Liver (tissue), 10 donors: ENCODE measurements around the gene YBX2. TPM values are rescaled to one million over a fixed set of nuclear protein-coding genes. Genes with fewer than 3 reads are reported as not detected.

Experiments used
- DNase-seq: peaks from one replicate; pipeline ENCODE4 v3.0.0-alpha.2; 2017; ENCODE audit warnings: low spot score
- H3K27ac ChIP-seq, 2 donors: one replicate each; pipeline ENCODE4 v1.7.0; 2013; ENCODE audit warnings: inconsistent platforms in 2 of 2, low read length in 2 of 2, control low read depth in 1 of 2, low read depth in 1 of 2, mild to moderate bottlenecking in 1 of 2
- H3K27me3 ChIP-seq, 4 donors: one replicate each; pipeline versions ENCODE4 v1.6.1 to v1.7.0; 2013; ENCODE audit warnings: low read length in 3 of 4, inconsistent platforms in 1 of 4, mild to moderate bottlenecking in 1 of 4, moderate library complexity in 1 of 4; ENCODE audit not compliant: control insufficient read depth in 4 of 4, insufficient read depth in 4 of 4
- H3K36me3 ChIP-seq, 4 donors: one replicate each; pipeline versions ENCODE4 v1.6.1 to v1.7.0; 2013; ENCODE audit warnings: low read length in 3 of 4, mild to moderate bottlenecking in 3 of 4, low read depth in 1 of 4, moderate library complexity in 1 of 4; ENCODE audit not compliant: control insufficient read depth in 4 of 4, insufficient read depth in 3 of 4
- H3K4me1 ChIP-seq, 4 donors: one replicate each; pipeline versions ENCODE4 v1.6.1 to v1.7.0; 2013; ENCODE audit warnings: low read length in 3 of 4, mild to moderate bottlenecking in 3 of 4, moderate library complexity in 1 of 4; ENCODE audit not compliant: control insufficient read depth in 4 of 4, insufficient read depth in 4 of 4
- H3K4me3 ChIP-seq, 3 donors: one replicate each; pipeline versions ENCODE4 v1.6.1 to v1.7.0; 2013; ENCODE audit warnings: low read length in 3 of 3, control low read depth in 1 of 3, low read depth in 1 of 3, mild to moderate bottlenecking in 1 of 3
- H3K9ac ChIP-seq, 2 donors: one replicate each; pipeline ENCODE4 v1.7.0; 2013; ENCODE audit warnings: low read length in 2 of 2, mild to moderate bottlenecking in 2 of 2, moderate library complexity in 2 of 2, control low read depth in 1 of 2, low read depth in 1 of 2
- H3K9me3 ChIP-seq, 4 donors: one replicate each; pipeline versions ENCODE4 v1.6.1 to v1.7.0; 2013; ENCODE audit warnings: low read length in 3 of 4; ENCODE audit not compliant: control insufficient read depth in 4 of 4
- ATF3 ChIP-seq: IDR thresholded peaks from 2 replicates; pipeline ENCODE4 v1.6.1; 2016; ENCODE audit warnings: antibody characterized with exemption
- CTCF ChIP-seq: fragments of 150-350 bp; IDR thresholded peaks from 2 replicates; pipeline ENCODE4 v1.5.1; 2017; ENCODE audit warnings: improper control_type of control experiment, low read depth, low read length; ENCODE audit not compliant: missing input control
- EGR1 ChIP-seq, 2 donors: IDR thresholded peaks; 2 replicates each; pipeline ENCODE4 v1.6.1; 2016 to 2018; ENCODE audit warnings: antibody characterized with exemption in 2 of 2, low read depth in 2 of 2
- FOXA1 ChIP-seq: IDR thresholded peaks from 2 replicates; pipeline ENCODE4 v1.6.1; 2016; ENCODE audit warnings: antibody characterized with exemption
- FOXA2 ChIP-seq: IDR thresholded peaks from 2 replicates; pipeline ENCODE4 v1.6.1; 2016; ENCODE audit warnings: antibody characterized with exemption
- GABPA ChIP-seq, 2 donors: IDR thresholded peaks in 1 of 2; conservative IDR thresholded peaks in 1 of 2; 2 replicates each; pipeline ENCODE4 v1.6.1; 2016; ENCODE audit warnings: antibody characterized with exemption in 2 of 2, mild to moderate bottlenecking in 1 of 2, moderate library complexity in 1 of 2
- HNF4A ChIP-seq, 2 donors: conservative IDR thresholded peaks; 2 replicates each; pipeline ENCODE4 v1.6.1; 2016; ENCODE audit warnings: antibody characterized with exemption in 2 of 2, mild to moderate bottlenecking in 2 of 2
- HNF4G ChIP-seq: IDR thresholded peaks from 2 replicates; pipeline ENCODE4 v1.6.1; 2016; ENCODE audit warnings: antibody characterized with exemption
- JUND ChIP-seq, 2 donors: IDR thresholded peaks; 2 replicates each; pipeline ENCODE4 v1.6.1; 2016; ENCODE audit warnings: antibody characterized with exemption in 2 of 2
- MAX ChIP-seq: IDR thresholded peaks from 2 replicates; pipeline ENCODE4 v1.6.1; 2016; ENCODE audit warnings: antibody characterized with exemption
- NR2F2 ChIP-seq: IDR thresholded peaks from 2 replicates; pipeline ENCODE4 v1.6.1; 2016; ENCODE audit warnings: antibody characterized with exemption
- RAD21 ChIP-seq, 2 donors: IDR thresholded peaks; 2 replicates each; pipeline ENCODE4 v1.6.1; 2016; ENCODE audit warnings: antibody characterized with exemption in 2 of 2, mild to moderate bottlenecking in 2 of 2
- RXRA ChIP-seq, 2 donors: IDR thresholded peaks; 2 replicates each; pipeline ENCODE4 v1.6.1; 2017 to 2018; ENCODE audit warnings: antibody characterized with exemption in 2 of 2, mild to moderate bottlenecking in 1 of 2
- SP1 ChIP-seq: IDR thresholded peaks from 2 replicates; pipeline ENCODE4 v1.6.1; 2018; ENCODE audit warnings: antibody characterized with exemption, mild to moderate bottlenecking
- TAF1 ChIP-seq: conservative IDR thresholded peaks from 2 replicates; pipeline ENCODE4 v1.6.1; 2016; ENCODE audit warnings: antibody characterized with exemption, mild to moderate bottlenecking
- YY1 ChIP-seq: IDR thresholded peaks from 2 replicates; pipeline ENCODE4 v1.6.1; 2016; ENCODE audit warnings: antibody characterized with exemption, mild to moderate bottlenecking
- ZBTB33 ChIP-seq: IDR thresholded peaks from 2 replicates; pipeline ENCODE4 v1.6.1; 2016; ENCODE audit warnings: antibody characterized with exemption
- WGBS: extraction: QIAGEN DNeasy Blood & Tissue Kit; methylation state at CpG from one replicate; pipeline ENCODE4 v1.1.7; 2013; 5-methylcytosine and 5-hydroxymethylcytosine counted together
- polyA plus RNA-seq, 2 donors: library from polyadenylated mRNA; stranded (reverse) in 1 of 2; unstranded in 1 of 2; fragments of 200-250 nt in 1 of 2; fragments of >200 nt in 1 of 2; fragmentation: Nextera tagmentation in 1 of 2; extraction: Ambion mirVana in 1 of 2; gene quantifications; one replicate each; pipeline versions ENCODE4 v1.2.1 to v1.2.3, GENCODE V29; 2013 to 2015
- small RNA-seq: library from RNA; depleted of rRNA; stranded (forward); fragments of <200 nt; gene quantifications from one replicate; pipeline ENCODE3, GENCODE V24; 2014
- total RNA-seq, 2 donors: library from RNA; depleted of rRNA; stranded (reverse); fragments of >200 nt; gene quantifications; one replicate each; pipeline ENCODE4 v1.2.3, GENCODE V29; 2014
- TF ChIP-seq, protein P1 (sequence below): IDR thresholded peaks from 2 replicates; pipeline ENCODE4 v1.6.1; 2016; ENCODE audit warnings: antibody characterized with exemption, mild to moderate bottlenecking
- donor health status: healthy.
- donor health status: healthy.
- donor health status: healthy.
- donor health status: healthy.
- donor health status: healthy.

YBX2 gene
- total and polyA plus RNA-seq, 4 donors = 0.33 to 0.75 (median 0.57) TPM

GRCh38 chr17:7238420-7239090 is 55.9 kb downstream of the YBX2 start:
- Histone ChIP-seq H3K36me3 (peaks cover 7 to 24% (median 14%) of the 10 kb centered on the region in 4 donors), H3K4me1 (peaks cover 2 to 56% (median 45%) of the 10 kb centered on the region in 4 donors), H3K9me3 (no peaks in the 10 kb centered on the region), H3K27me3 (no peaks in the 10 kb centered on the region), H3K4me3 (peak overlapping the region; percentile 88 to 94 (median 90)), H3K27ac (peak overlapping the region; percentile 90 to 92), H3K9ac (peak overlapping the region; percentile 88 to 89)
- WGBS = under 1% methylated on average over 39 of the region's 39 CpGs
- peak; percentile 58 for DNase-seq
- no peak for TF ChIP-seq CTCF
- no peak for TF ChIP-seq GABPA (IDR thresholded peaks at IDR 0.05 in 1 of 2, conservative IDR thresholded peaks at IDR 0.05 in 1 of 2)
- no peak for TF ChIP-seq EGR1 (IDR thresholded peaks at IDR 0.05; ENCODE audit: low read depth in 2 of 2)
- TF ChIP-seq JUND (IDR thresholded peaks at IDR 0.05) = no peak
- TF ChIP-seq RXRA (IDR thresholded peaks at IDR 0.05) = no peak
- no peak for TF ChIP-seq ZBTB33
- no peak for TF ChIP-seq ATF3
- TF ChIP-seq, protein P1, sequence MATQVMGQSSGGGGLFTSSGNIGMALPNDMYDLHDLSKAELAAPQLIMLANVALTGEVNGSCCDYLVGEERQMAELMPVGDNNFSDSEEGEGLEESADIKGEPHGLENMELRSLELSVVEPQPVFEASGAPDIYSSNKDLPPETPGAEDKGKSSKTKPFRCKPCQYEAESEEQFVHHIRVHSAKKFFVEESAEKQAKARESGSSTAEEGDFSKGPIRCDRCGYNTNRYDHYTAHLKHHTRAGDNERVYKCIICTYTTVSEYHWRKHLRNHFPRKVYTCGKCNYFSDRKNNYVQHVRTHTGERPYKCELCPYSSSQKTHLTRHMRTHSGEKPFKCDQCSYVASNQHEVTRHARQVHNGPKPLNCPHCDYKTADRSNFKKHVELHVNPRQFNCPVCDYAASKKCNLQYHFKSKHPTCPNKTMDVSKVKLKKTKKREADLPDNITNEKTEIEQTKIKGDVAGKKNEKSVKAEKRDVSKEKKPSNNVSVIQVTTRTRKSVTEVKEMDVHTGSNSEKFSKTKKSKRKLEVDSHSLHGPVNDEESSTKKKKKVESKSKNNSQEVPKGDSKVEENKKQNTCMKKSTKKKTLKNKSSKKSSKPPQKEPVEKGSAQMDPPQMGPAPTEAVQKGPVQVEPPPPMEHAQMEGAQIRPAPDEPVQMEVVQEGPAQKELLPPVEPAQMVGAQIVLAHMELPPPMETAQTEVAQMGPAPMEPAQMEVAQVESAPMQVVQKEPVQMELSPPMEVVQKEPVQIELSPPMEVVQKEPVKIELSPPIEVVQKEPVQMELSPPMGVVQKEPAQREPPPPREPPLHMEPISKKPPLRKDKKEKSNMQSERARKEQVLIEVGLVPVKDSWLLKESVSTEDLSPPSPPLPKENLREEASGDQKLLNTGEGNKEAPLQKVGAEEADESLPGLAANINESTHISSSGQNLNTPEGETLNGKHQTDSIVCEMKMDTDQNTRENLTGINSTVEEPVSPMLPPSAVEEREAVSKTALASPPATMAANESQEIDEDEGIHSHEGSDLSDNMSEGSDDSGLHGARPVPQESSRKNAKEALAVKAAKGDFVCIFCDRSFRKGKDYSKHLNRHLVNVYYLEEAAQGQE = no peak
- TF ChIP-seq YY1 = no peak
- no peak for TF ChIP-seq FOXA2
- TF ChIP-seq HNF4G = no peak
- TF ChIP-seq SP1 = no peak
- TF ChIP-seq NR2F2 = no peak
- TF ChIP-seq HNF4A (conservative IDR thresholded peaks at IDR 0.05) = no peak
- TF ChIP-seq RAD21 (IDR thresholded peaks at IDR 0.05) = no peak
- no peak for TF ChIP-seq TAF1
- no peak for TF ChIP-seq FOXA1
- TF ChIP-seq MAX = no peak

Small RNAs within 50 kb of the gene (small RNA-seq; reads per million reads assigned to genes)
- gene AC026954.2 (not detected), gene RF00019 (not detected)

Other genes starting within 250 kb of the YBX2 start
Only the 30 nearest of the 31 such genes appear.
- gene ASGR2, start 179.8 kb downstream of the YBX2 start, total RNA-seq = 100 to 1,000 TPM; 188 to 336 TPM
- gene ASGR2, start 179.8 kb downstream of the YBX2 start, polyA plus RNA-seq = 100 to 1,000 TPM; 650 to 657 TPM
- 100 to 1,000 TPM; 127 to 401 TPM for gene ASGR1, start 115.3 kb downstream of the YBX2 start, total RNA-seq
- gene ASGR1, start 115.3 kb downstream of the YBX2 start, polyA plus RNA-seq = 100 to 1,000 TPM; 541 to 728 TPM
- gene DLG4, start 74.8 kb downstream of the YBX2 start, total RNA-seq = 1 to 10 TPM; 2.1 to 5.7 TPM
- 1 to 10 TPM in 1 of 2 donors, under 1 TPM in 1; 0.40 to 1.6 TPM for gene DLG4, start 74.8 kb downstream of the YBX2 start, polyA plus RNA-seq
- 1,000 to 10,000 TPM in 1 of 2 donors, 100 to 1,000 TPM in 1; 185 to 1,110 TPM for gene ACADVL, start 74.7 kb downstream of the YBX2 start, total RNA-seq
- 1,000 to 10,000 TPM; 1,107 to 1,301 TPM for gene ACADVL, start 74.7 kb downstream of the YBX2 start, polyA plus RNA-seq
- gene DVL2, start 60.1 kb downstream of the YBX2 start, total RNA-seq = 10 to 100 TPM; 16.7 to 24.5 TPM
- 1 to 10 TPM; 3.4 to 5.9 TPM for gene DVL2, start 60.1 kb downstream of the YBX2 start, polyA plus RNA-seq
- 10 to 100 TPM; 14.6 to 15.8 TPM for gene PHF23, start 55.2 kb downstream of the YBX2 start, total RNA-seq
- gene PHF23, start 55.2 kb downstream of the YBX2 start, polyA plus RNA-seq = 10 to 100 TPM; 14.0 to 18.3 TPM
- gene GABARAP, start 52.2 kb downstream of the YBX2 start, total RNA-seq = 10 to 100 TPM; 74.4 to 88.4 TPM
- gene GABARAP, start 52.2 kb downstream of the YBX2 start, polyA plus RNA-seq = 100 to 1,000 TPM; 322 to 489 TPM
- 10 to 100 TPM; 15.2 to 21.9 TPM for gene CTDNEP1, start 42.9 kb downstream of the YBX2 start, total RNA-seq
- gene CTDNEP1, start 42.9 kb downstream of the YBX2 start, polyA plus RNA-seq = 10 to 100 TPM; 11.0 to 28.6 TPM
- 10 to 100 TPM; 19.3 to 24.1 TPM for gene ELP5, start 42.4 kb downstream of the YBX2 start, total RNA-seq
- gene ELP5, start 42.4 kb downstream of the YBX2 start, polyA plus RNA-seq = 10 to 100 TPM; 29.1 to 38.4 TPM
- gene CLDN7, start 32.2 kb downstream of the YBX2 start, total RNA-seq = 10 to 100 TPM in 1 of 2 donors, 1 to 10 TPM in 1; 3.0 to 20.2 TPM
- gene CLDN7, start 32.2 kb downstream of the YBX2 start, polyA plus RNA-seq = 10 to 100 TPM; 19.1 to 35.0 TPM
- gene SLC2A4, start 12.9 kb downstream of the YBX2 start, total RNA-seq = 10 to 100 TPM in 1 of 2 donors, 1 to 10 TPM in 1; 1.2 to 10.6 TPM
- 1 to 10 TPM in 1 of 2 donors, under 1 TPM in 1; 0.42 to 1.9 TPM for gene SLC2A4, start 12.9 kb downstream of the YBX2 start, polyA plus RNA-seq
- gene EIF5A, start 13.0 kb upstream of the YBX2 start, total RNA-seq = 100 to 1,000 TPM; 179 to 206 TPM
- 100 to 1,000 TPM; 399 to 506 TPM for gene EIF5A, start 13.0 kb upstream of the YBX2 start, polyA plus RNA-seq
- 10 to 100 TPM; 20.8 TPM for gene GPS2, start 20.7 kb upstream of the YBX2 start, total RNA-seq
- 10 to 100 TPM; 24.7 to 43.1 TPM for gene GPS2, start 20.7 kb upstream of the YBX2 start, polyA plus RNA-seq
- 10 to 100 TPM in 1 of 2 donors, 1 to 10 TPM in 1; 8.1 to 14.2 TPM for gene NEURL4, start 34.7 kb upstream of the YBX2 start, total RNA-seq
- gene NEURL4, start 34.7 kb upstream of the YBX2 start, polyA plus RNA-seq = 1 to 10 TPM in 1 of 2 donors, under 1 TPM in 1; 0.76 to 6.6 TPM
- 1 to 10 TPM; 4.9 to 7.4 TPM for gene ACAP1, start 41.9 kb upstream of the YBX2 start, total RNA-seq
- gene ACAP1, start 41.9 kb upstream of the YBX2 start, polyA plus RNA-seq = 1 to 10 TPM; 1.1 to 4.5 TPM
- 1 to 10 TPM in 1 of 2 donors, under 1 TPM in 1; 0.89 to 2.0 TPM for gene KCTD11, start 57.5 kb upstream of the YBX2 start, total RNA-seq
- gene KCTD11, start 57.5 kb upstream of the YBX2 start, polyA plus RNA-seq = 1 to 10 TPM in 1 of 2 donors, under 1 TPM in 1; 0.39 to 3.5 TPM
- gene TMEM95, start 60.5 kb upstream of the YBX2 start, total RNA-seq = not detected
- not detected for gene TMEM95, start 60.5 kb upstream of the YBX2 start, polyA plus RNA-seq
- 1 to 10 TPM in 1 of 2 donors, under 1 TPM in 1; 0.05 to 3.2 TPM for gene TNK1, start 86.5 kb upstream of the YBX2 start, total RNA-seq
- gene TNK1, start 86.5 kb upstream of the YBX2 start, polyA plus RNA-seq = 1 to 10 TPM; 1.9 to 3.5 TPM
- 1 to 10 TPM; 2.8 to 4.2 TPM for gene PLSCR3, start 99.9 kb upstream of the YBX2 start, total RNA-seq
- 10 to 100 TPM in 1 of 2 donors, 1 to 10 TPM in 1; 4.0 to 10.9 TPM for gene PLSCR3, start 99.9 kb upstream of the YBX2 start, polyA plus RNA-seq
- gene TMEM256, start 109.5 kb upstream of the YBX2 start, total RNA-seq = 100 to 1,000 TPM in 1 of 2 donors, 10 to 100 TPM in 1; 30.0 to 130 TPM
- gene TMEM256, start 109.5 kb upstream of the YBX2 start, polyA plus RNA-seq = 10 to 100 TPM; 95.6 to 99.8 TPM
- 1 to 10 TPM in 1 of 2 donors, under 1 TPM in 1; 0.47 to 1.3 TPM for gene NLGN2, start 113.2 kb upstream of the YBX2 start, total RNA-seq
- 1 to 10 TPM in 1 of 2 donors, under 1 TPM in 1; 0.24 to 2.4 TPM for gene NLGN2, start 113.2 kb upstream of the YBX2 start, polyA plus RNA-seq
- not detected for gene SPEM1, start 125.7 kb upstream of the YBX2 start, total RNA-seq
- not detected for gene SPEM1, start 125.7 kb upstream of the YBX2 start, polyA plus RNA-seq
- gene SPEM2, start 131.0 kb upstream of the YBX2 start, total RNA-seq = not detected
- not detected for gene SPEM2, start 131.0 kb upstream of the YBX2 start, polyA plus RNA-seq
- not detected for gene SPEM3, start 134.2 kb upstream of the YBX2 start, total RNA-seq
- not detected for gene SPEM3, start 134.2 kb upstream of the YBX2 start, polyA plus RNA-seq
- gene TMEM102, start 140.8 kb upstream of the YBX2 start, total RNA-seq = 1 to 10 TPM; 1.6 to 2.9 TPM
- 1 to 10 TPM; 1.6 to 3.3 TPM for gene TMEM102, start 140.8 kb upstream of the YBX2 start, polyA plus RNA-seq
- gene FGF11, start 144.9 kb upstream of the YBX2 start, total RNA-seq = under 1 TPM; 0.19 to 0.25 TPM
- under 1 TPM; 0.17 to 0.21 TPM for gene FGF11, start 144.9 kb upstream of the YBX2 start, polyA plus RNA-seq
- 1 to 10 TPM; 4.2 to 7.4 TPM for gene CHRNB1, start 150.4 kb upstream of the YBX2 start, total RNA-seq
- gene CHRNB1, start 150.4 kb upstream of the YBX2 start, polyA plus RNA-seq = 10 to 100 TPM in 1 of 2 donors, 1 to 10 TPM in 1; 7.0 to 11.5 TPM
- gene ZBTB4, start 185.0 kb upstream of the YBX2 start, total RNA-seq = 1 to 10 TPM; 4.6 to 6.0 TPM
- 1 to 10 TPM; 1.5 to 5.7 TPM for gene ZBTB4, start 185.0 kb upstream of the YBX2 start, polyA plus RNA-seq
- not detected for gene SLC35G6, start 186.8 kb upstream of the YBX2 start, total RNA-seq
- not detected for gene SLC35G6, start 186.8 kb upstream of the YBX2 start, polyA plus RNA-seq
- 10 to 100 TPM; 53.5 to 54.4 TPM for gene POLR2A, start 189.7 kb upstream of the YBX2 start, total RNA-seq
- gene POLR2A, start 189.7 kb upstream of the YBX2 start, polyA plus RNA-seq = 10 to 100 TPM; 13.3 to 16.2 TPM